NCI-H128 (cell line): ENCODE results near the gene POP4.

Experiments
- DNase-seq: peaks from one replicate; lab custom pipeline; 2025; ENCODE audit not compliant: unreplicated experiment; lab: John Stamatoyannopoulos, UW

The POP4 gene

DNA sequence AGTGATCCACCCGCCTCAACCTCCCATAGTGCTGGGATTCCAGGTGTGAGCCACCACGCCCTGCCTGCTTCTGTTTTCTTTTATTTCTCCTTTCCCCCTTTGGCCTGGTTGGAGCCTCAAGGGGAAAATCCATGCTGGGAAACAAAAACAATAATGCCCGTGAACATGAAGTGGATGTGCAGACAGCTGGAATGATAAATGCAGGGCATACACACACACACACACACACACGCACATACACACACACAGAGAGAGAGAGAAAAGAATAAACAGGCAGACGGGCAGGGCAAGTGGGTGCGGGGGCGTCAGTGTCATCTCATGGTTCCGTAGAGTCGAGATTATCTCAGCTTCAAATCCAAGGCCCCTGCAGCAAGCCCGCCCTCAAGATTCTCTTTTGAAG, 54.8 kb downstream of the POP4 start:
- no peak for DNase-seq

DNA sequence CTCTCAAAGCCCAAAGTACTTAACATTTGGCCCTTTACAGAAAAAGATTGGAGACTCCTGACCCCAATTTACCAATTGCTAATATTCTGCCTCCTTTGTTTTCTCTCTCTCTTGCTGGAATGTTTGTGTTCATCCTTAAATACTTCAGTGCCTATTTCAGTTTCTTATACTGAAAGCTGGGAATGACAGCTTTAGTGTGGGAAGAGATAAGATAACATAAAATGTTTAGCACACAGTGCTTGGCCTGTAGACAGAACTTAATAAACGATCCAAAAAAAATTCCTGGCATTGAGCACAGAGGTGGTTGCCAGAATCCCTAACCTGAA, 56.2 kb downstream of the POP4 start:
- no peak for DNase-seq

DNA sequence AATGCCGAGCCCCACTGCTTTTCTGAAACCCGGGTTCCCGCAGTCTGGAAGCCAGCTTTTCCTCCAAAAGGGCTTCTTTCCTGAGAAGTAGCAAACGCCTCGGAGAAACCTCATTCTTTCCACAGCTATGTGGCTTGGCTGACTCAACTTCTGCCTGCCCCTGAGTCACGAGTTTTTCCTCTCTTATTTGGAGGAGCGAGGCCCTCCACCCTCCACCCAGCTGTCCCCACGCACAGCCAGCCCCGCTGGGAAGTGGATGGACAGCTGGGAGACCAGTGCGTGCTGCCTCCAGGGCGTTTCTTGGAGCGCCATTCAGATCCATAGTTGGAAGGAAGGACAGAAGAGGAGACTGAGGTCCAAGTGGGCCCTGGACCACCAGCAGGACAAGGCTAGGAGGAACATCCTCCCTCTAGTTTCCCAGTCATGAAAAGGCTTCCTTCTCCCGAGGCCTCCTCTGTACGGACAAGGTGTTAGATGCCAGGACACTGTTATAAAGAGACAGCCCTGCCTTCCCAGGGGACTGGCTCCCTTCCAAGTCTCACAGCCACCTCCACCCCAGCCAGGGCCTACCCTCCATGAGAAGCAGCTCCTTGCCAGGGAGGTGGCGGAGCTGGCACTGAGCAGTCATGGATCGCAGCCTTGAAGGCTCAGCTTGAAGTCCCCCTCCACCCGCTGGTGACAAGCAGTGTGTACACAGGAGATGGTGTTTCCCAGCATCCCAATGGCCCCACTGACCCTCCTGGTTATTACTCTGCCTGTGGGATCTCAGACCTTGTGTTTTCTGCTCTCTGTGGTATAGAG, 56.7 kb downstream of the POP4 start:
- DNase-seq = no peak

DNA sequence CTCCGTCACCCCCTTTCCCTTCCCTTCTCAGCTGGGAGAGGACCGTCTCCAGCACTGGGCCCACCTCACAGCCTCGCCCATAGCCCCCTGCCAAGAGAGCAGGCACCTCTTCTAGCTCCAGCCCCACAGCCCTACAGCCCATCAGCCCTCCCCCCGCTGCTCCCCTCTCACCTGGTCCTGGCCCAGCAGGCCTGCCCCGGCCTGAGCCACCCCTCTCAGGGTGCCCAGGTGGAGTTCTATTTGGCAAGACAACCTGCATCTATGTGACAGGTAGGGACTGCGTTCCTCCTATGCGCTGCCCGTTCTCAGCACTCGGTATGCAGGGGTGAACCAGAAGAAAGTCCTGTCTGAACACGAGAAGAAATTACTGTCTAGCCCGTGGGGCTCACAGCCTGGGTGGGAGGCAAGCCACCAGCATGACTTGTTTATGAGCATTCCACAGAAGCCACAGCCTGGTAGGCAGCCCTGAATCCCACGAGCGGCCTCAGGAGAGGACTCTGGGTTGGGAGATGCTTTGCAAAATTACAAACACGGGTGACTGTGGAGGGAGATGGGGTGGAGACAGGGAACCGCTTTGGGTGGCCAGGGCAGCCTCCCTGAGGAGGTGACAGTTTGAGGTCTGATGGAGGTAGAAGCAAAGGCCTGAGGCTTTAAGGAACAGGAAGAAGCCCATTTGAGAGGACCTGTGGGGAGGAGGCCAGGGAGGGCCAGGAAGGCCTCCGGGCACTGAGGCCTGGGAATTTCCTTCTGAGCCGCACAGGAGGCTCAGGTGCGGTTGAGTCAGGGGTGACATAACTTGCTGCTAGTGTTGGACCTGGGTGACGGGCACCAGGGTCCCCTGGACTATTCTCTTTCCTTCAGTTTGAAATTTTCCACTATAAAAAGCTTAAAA, 58.0 kb downstream of the POP4 start:
- no peak for DNase-seq

DNA sequence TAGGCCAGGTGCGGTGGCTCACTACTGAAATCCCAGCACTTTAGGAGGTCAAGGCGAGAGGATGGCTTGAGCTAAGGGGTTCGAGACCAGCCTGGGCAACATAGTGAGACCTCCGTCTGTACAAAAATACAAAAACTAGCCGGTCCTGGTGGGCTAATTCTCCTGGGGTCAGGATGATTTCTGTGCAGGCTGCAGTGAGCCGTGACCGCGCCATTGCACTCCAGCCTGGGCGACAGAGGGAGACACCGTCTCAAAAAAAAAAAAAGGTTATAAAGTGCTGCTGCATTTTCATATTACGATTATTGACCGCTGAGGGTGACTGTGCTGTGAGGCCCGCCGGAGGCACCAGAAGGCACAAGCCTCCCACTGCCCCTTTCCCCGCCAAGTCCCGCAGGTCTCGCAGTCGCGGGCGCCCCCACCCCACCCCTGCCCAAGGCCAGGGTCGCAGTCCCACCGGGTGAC, 58.7 kb downstream of the POP4 start:
- no peak for DNase-seq

DNA sequence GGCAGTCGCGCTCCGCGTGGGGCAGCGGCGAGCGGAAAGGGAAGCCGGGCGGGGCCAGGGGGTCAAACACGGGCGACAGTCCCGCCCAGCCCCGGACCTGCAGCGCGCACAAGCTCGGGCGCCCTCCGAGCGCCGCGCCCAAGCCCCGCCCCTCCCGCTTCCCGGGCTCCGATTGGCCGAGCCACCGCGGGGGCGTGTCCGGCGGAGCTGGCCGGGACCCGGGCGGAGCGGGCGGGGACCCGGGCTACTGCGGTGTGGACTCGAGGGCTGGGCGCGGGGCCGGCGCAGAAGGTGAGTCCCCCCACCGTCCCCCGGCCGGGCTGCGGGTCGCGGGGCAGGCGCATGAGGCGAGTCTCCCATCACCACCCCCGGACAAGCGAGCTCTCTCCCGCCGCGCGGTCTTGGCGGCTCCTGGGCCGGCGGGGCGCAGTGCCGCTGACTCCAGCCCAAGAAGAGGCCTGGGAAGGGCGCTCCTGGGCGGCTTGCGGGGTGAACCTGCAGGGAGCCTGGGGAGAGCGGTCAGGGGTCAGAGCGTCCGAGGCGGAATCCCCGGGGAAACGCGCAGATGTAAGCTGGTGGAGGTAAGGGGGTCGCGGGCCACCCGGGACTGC, 59.2 kb downstream of the POP4 start, which contains the start of gene PLEKHF1:
Gene PLEKHF1, plus strand, starts transcription at position 247 of the 611 bp plus-strand sequence. CDS start 8,379 bp downstream, outside the sequence.
- peak; percentile 2 for DNase-seq

DNA sequence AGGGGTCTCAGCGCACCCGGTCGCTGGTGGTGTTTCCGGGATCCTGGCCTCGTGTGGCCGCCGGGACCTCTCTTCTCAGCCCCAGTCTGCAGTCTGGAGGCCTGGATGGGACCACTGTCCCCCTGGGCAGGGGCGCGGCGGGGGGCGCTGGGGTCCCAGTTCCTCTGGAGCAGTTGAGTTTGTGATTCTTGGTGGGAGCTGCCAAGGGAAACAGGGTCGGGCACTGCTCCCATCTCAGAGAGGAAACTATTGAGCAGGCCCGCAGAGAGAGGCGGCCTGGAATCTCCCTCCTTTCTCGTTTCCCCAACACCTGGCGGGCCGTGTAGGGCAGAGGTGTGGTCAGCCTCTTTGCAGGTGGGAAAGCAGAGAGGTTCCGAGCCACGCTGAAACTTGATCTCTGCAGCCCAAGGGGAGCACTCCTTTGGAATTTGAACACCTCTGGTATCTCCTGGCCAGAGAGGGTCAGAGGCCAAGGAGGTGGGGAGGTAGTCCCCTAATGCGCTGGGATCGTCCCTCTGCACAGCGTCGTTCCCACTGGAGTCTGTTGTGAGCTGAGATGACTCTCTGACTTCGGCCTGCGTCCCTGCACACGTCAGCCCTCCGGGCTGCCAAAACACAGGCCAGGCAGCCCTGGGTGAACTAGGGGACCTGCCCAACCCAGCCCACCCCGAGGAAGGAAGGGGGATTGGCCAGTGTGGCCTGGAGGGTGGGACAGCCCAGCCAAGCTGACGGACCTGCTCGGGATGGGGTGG, 59.9 kb downstream of the POP4 start:
- DNase-seq = no peak
